22Rv1 (cell line): Measurements from ENCODE around the gene VDR.
A peak's percentile ranks its signal among the peaks of the same experiment; 100 is the strongest.

ENCODE experiments used
- H3K27ac ChIP-seq: fragments of 450-650 bp; 2 replicates; pipeline ENCODE4 v1.5.1; 2017
- ZFX ChIP-seq: fragments of 450-650 bp; IDR thresholded peaks from 2 replicates; pipeline ENCODE4 v1.6.1; 2017; ENCODE audit warnings: antibody characterized with exemption, borderline replicate concordance
- TF ChIP-seq, protein P1 (sequence below): fragments of 450-650 bp; IDR thresholded peaks from 2 replicates; pipeline ENCODE4 v1.5.1; 2017; ENCODE audit warnings: mild to moderate bottlenecking

VDR gene

DNA sequence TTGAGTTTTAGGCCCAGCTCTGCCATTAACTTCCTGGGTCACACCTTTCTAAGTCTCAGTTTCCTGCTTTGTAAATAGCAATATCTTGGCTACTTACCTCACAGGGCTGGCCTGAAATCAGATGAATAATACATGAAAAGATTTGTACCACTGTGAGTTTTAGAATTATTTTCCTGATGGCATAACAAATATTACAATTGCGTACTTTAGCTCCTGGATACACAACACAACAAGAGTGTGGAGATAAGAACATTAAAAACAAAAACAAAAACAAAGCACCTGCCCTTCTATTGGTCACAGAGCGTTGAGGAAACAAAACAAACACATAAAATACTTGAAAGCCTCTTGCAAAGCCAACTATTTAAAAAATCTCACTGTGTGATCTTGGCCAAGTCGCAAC lies 80.2 kb downstream of the VDR start:
- TF ChIP-seq, protein P1, sequence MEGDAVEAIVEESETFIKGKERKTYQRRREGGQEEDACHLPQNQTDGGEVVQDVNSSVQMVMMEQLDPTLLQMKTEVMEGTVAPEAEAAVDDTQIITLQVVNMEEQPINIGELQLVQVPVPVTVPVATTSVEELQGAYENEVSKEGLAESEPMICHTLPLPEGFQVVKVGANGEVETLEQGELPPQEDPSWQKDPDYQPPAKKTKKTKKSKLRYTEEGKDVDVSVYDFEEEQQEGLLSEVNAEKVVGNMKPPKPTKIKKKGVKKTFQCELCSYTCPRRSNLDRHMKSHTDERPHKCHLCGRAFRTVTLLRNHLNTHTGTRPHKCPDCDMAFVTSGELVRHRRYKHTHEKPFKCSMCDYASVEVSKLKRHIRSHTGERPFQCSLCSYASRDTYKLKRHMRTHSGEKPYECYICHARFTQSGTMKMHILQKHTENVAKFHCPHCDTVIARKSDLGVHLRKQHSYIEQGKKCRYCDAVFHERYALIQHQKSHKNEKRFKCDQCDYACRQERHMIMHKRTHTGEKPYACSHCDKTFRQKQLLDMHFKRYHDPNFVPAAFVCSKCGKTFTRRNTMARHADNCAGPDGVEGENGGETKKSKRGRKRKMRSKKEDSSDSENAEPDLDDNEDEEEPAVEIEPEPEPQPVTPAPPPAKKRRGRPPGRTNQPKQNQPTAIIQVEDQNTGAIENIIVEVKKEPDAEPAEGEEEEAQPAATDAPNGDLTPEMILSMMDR, result no peak
- TF ChIP-seq ZFX, result no peak
- H3K27ac ChIP-seq, result no peak overlapping the region

DNA sequence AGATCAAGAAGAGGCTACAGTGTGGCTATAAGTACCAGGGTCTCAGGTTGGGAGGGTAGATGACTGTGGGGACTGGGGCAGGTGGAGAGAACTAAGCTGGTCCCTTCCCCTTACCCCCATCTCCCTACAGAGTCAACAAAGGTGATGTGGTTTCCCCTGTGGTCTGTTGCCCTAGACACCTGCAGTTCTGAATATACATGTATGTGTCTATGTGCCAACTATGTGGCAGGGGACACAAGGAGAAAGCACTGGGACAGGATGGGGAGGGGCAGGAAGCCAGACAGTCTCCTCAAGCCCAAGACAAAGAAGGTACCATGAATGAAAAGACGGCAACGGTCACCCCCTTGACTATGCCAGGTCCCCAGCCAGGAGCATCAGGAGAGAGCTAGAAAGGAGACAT lies 80.6 kb downstream of the VDR start:
- H3K27ac ChIP-seq, result no peak overlapping the region
- TF ChIP-seq, protein P1, result no peak

DNA sequence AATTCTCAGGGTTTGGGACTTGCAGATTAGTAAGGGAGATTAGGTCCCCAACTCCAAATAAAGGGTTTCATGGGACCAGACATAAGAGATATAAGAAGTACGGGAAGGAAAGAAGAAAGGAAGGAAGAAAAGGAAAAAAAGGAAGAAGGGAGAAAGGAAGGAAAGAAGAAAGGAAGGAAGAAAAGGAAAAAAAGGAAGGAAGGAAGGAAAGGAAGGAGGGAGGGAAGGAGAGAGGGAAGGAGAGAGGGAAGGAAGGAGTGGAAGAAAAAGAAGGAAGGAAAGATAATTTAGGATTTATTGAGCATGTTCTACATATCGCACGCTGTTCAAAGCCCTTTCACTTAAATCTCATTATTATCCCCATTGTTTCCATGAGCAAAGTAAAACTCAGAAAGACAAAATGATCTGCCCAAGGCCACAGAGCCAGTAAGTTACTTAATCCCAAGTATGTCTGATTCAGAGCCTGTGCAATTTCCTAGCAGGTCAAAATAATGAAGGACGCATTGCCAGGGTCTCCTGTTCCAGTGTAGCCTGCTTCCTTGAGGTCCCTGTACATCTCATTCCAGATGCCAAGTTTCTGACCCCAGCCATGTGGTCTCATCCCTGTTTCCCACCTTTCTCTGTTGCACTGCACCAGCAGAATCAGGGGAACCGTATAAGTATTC lies 81.2 kb downstream of the VDR start:
- no peak for TF ChIP-seq ZFX
- TF ChIP-seq, protein P1, result no peak
- H3K27ac ChIP-seq, result no peak overlapping the region

DNA sequence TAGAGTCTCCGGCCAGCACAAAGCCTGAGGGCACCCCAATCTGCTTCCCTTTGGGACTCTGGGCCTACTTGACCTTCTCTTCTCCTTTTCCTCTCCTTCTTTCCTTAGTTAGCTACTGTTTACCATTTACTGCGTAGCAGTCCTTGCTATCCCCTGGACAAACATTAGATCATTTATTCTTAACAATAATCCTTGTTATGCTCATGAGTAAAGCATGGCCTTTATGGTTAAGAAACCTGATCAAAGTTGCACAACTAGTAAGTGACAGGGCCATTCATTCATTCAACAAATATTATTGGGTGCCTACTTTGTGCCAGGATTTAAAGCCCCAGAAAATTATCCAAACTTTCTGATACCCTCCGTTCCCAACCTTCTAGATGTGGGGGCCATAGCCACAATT lies 81.9 kb downstream of the VDR start:
- H3K27ac ChIP-seq, result no peak overlapping the region
- TF ChIP-seq ZFX, result no peak
- TF ChIP-seq, protein P1, result no peak

DNA sequence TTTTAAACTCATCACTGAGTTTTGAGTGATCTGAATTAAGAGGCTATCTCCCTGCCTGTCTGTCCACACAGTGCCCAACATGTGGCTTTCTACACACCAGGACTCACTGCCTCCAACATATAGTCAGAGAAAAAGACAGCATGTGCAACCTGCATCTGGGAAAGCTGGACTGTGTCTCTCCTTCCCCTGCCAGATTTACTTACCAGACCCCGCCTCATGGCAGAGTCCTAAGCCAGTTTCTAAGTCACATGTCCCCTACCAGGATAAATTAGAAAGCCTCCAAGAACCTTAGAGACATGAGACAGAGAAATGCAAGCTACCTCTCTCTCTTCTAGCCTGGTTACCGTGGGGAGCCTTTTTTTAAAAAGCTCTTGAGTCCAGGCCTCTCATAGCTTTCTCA lies 82.4 kb downstream of the VDR start:
- no peak overlapping the region for H3K27ac ChIP-seq
- no peak for TF ChIP-seq ZFX
- TF ChIP-seq, protein P1, result no peak

DNA sequence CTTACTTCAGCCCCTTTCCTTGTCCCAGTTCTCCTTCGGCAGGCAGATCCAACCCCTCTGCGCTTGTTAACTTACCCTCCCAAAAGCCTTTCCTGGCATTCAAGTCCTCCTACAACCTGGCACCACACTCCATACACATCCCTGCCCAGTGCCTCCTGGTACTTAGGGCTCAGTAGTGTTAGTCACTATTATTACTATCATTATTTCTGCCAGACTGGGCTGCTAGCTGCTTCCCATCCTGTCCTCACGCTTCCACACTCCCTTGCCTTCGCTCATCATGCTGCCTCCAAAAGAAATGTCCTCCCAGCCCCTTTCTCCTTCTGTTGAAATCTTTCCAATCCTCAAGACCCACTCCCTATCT lies 83.5 kb downstream of the VDR start:
- TF ChIP-seq, protein P1, result no peak
- H3K27ac ChIP-seq, result no peak overlapping the region

DNA sequence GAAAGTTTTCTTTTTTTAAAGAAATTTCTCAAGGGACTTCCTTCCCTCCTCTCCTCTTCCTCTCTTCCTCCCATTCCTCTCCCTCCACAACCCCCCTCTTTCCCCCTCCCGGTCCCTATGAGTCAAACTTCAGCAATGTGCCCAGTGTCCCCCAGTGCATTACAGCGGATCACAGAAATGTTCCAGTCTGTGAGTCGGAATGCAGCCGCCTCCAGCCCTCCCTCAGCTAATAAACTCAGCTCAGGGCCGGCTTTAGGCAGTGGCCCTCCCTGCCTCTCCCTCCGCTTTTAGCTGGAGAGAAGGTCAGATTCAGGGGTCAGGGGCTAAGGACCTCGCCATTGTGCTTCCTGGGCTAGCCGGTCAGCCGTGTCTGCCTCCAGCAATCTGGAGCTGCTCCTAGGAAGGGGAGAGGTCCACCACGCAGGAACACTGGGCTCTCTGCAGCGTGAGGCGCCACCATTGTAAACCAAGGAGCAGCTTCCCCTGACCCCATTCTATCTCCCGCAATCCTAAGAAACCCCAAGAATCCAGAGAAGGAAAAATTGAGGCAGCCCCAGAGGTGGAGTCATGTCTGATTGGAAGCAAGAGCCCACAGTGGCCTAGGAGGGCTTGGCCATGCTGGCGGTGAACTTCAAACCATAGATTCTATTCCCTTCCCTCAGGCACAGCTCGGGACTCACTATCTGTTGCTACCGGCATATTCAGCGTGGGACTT lies 84.0 kb downstream of the VDR start:
- TF ChIP-seq, protein P1, result no peak
- no peak for TF ChIP-seq ZFX
- H3K27ac ChIP-seq, result peak overlapping the region; percentile 82
